Esophagus squamous epithelium (tissue), 5 donors: ENCODE data around the gene ABCB10. TPM values are rescaled to one million over a fixed set of nuclear protein-coding genes. Genes with fewer than 3 reads are reported as not detected.
A peak's percentile ranks its signal among the peaks of the same experiment; 100 is the strongest.

Source experiments
- DNase-seq: peaks from one replicate; lab custom pipeline; 2025; lab: John Stamatoyannopoulos, UW
- H3K27ac ChIP-seq, 4 donors: fragments of 200-600 bp; sonication (generic); one replicate each; pipeline ENCODE4 v1.5.1; 2016 to 2019; ENCODE audit warnings: mild to moderate bottlenecking in 1 of 4
- H3K27me3 ChIP-seq, 4 donors: fragments of 200-600 bp; sonication (generic); 1 replicate in 3 of 4; 2 replicates in 1 of 4; pipeline versions ENCODE4 v1.5.1 to v1.6.0; 2017 to 2021; ENCODE audit warnings: antibody characterized with exemption in 1 of 4
- H3K36me3 ChIP-seq, 3 donors: fragments of 200-600 bp; sonication (generic); one replicate each; pipeline ENCODE4 v1.5.1; 2016 to 2019
- H3K4me1 ChIP-seq, 3 donors: fragments of 200-600 bp; sonication (generic); one replicate each; pipeline ENCODE4 v1.5.1; 2017 to 2019
- H3K4me3 ChIP-seq, 4 donors: fragments of 200-600 bp; sonication (generic); 1 replicate in 3 of 4; 2 replicates in 1 of 4; pipeline ENCODE4 v1.5.1; 2016 to 2019; ENCODE audit warnings: mild to moderate bottlenecking in 2 of 4, moderate library complexity in 1 of 4
- H3K9me3 ChIP-seq, 3 donors: fragments of 200-600 bp; sonication (generic); one replicate each; pipeline ENCODE4 v1.5.1; 2016 to 2019
- POLR2A ChIP-seq, 4 donors: fragments of 450-650 bp; IDR thresholded peaks; one replicate each; pipeline ENCODE4 v1.6.1; 2017; ENCODE audit warnings: antibody characterized with exemption in 4 of 4, mild to moderate bottlenecking in 4 of 4, moderate library complexity in 3 of 4
- WGBS, 2 donors: methylation state at CpG; one replicate each; pipeline ENCODE4 v1.1.5; 2018; 5-methylcytosine and 5-hydroxymethylcytosine counted together
- intact Hi-C: fragments of 100-400 bp; cut with DNase I; formaldehyde crosslinking; loops from one replicate; pipeline ENCODE4 v1.15.0; 2022
- total RNA-seq, 4 donors: library from RNA; depleted of rRNA; stranded (reverse); fragments of >200 nt; gene quantifications; one replicate each; pipeline ENCODE4 v1.1.0, GENCODE V29; 2016
- TF ChIP-seq, protein P1 (sequence below), 6 experiments: fragments of 450-650 bp in 4 of 6; fragments of 200-600 bp in 2 of 6; sonication (generic) in 2 of 6; IDR thresholded peaks; one replicate each; pipeline ENCODE4 v1.5.1; 2016 to 2019; ENCODE audit warnings: antibody characterized with exemption in 6 of 6, mild to moderate bottlenecking in 4 of 6, moderate library complexity in 4 of 6
- donor health status: DM: yes; HTN: yes; CAD: no.

The ABCB10 gene
- total RNA-seq: 10 to 100 TPM in 3 of 4 donors, 1 to 10 TPM in 1; 9.9 to 18.6 (median 14.3) TPM

DNA sequence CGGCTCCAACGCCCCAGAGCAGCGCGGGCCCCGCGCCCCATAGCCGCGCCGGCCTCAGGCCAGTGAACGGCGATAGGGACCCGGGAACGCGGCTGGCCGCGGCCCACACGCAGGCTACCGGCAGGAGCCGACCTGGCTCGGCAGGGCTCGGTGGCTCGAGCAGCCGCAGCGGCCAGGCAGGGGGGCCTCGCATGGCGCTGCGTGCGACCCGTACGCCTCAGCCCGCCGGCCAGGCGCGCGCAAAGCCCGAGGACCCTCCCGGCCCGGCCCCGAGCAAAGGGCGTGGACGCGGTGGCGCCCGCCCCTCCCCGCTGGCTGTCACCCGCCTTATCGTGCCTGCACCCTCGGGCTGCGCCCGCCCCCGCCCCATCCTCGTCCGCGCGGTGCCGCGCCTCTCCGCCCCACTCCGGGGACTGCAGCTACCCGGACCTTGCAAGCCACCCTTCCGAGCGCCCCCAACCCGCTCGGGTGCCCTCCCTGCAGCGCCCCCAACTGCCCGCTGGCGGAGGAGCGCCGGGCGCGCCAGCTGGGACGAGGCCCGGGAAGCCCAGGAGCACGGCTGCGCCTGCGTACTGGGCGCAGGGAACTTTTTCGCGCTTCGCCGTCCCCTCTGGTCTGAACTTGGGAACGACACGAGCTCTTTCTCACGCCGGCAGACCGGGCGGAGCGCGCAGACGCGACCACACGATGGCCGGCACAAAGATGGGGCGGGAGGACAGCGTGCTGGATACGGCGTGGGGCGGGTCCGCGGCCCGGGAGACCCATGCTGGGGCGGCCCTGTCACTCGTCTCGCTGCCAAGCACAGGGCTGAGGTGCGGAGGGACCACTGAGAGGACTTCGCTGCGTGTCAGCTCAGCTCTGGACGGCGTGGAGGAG is at the start of gene ABCB10:
TSS of gene ABCB10 (minus strand) at position 248 of the 876 bp plus-strand sequence. CDS start at position 193, 55 bp downstream.
- peaks cover 10 to 52% (median 27%) of the 10 kb centered on the region in 3 donors for H3K4me1 ChIP-seq
- H3K27ac ChIP-seq: peak within 1 kb of the TSS; percentile 87 to 97 (median 93)
- no peaks in the 10 kb centered on the region for H3K27me3 ChIP-seq
- WGBS, 2 donors: 0 to 1% methylated on average over 8 to 17 of the region's 109 CpGs
- intact Hi-C loops: loop anchor here (5.0 kb wide), 1 partner anchor 69 kb away; the partner anchor contains the start of genes TAF5L and URB2
- DNase-seq: peak; percentile 64
- no peaks in the 10 kb centered on the region for H3K36me3 ChIP-seq
- TF ChIP-seq, protein P1, sequence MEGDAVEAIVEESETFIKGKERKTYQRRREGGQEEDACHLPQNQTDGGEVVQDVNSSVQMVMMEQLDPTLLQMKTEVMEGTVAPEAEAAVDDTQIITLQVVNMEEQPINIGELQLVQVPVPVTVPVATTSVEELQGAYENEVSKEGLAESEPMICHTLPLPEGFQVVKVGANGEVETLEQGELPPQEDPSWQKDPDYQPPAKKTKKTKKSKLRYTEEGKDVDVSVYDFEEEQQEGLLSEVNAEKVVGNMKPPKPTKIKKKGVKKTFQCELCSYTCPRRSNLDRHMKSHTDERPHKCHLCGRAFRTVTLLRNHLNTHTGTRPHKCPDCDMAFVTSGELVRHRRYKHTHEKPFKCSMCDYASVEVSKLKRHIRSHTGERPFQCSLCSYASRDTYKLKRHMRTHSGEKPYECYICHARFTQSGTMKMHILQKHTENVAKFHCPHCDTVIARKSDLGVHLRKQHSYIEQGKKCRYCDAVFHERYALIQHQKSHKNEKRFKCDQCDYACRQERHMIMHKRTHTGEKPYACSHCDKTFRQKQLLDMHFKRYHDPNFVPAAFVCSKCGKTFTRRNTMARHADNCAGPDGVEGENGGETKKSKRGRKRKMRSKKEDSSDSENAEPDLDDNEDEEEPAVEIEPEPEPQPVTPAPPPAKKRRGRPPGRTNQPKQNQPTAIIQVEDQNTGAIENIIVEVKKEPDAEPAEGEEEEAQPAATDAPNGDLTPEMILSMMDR (IDR thresholded peaks at IDR 0.05): peak; percentile 72 to 88 (median 79)
- TF ChIP-seq POLR2A (IDR thresholded peaks at IDR 0.05): peak in 3 of 4 donors; percentile 3 to 62 (median 7)
- H3K4me3 ChIP-seq: peak within 1 kb of the TSS; percentile 69 to 99 (median 89)
- H3K9me3 ChIP-seq: no peaks in the 10 kb centered on the region

GRCh38 chr1:229607370-229607769 is 48.9 kb upstream of the ABCB10 start:
- no peaks in the 10 kb centered on the region for H3K27me3 ChIP-seq
- H3K4me1 ChIP-seq: no peaks in the 10 kb centered on the region
- H3K36me3 ChIP-seq: peaks cover under 1 to 100% (median 58%) of the 10 kb centered on the region in 3 donors
- no peaks in the 10 kb centered on the region for H3K9me3 ChIP-seq
- intact Hi-C loops: no loop called here
- no peak overlapping the region for H3K4me3 ChIP-seq
- TF ChIP-seq POLR2A (IDR thresholded peaks at IDR 0.05): no peak
- TF ChIP-seq, protein P1 (IDR thresholded peaks at IDR 0.05): no peak
- H3K27ac ChIP-seq: no peak overlapping the region
- no peak for DNase-seq
- 78 to 87% methylated on average over 2 of the region's 2 CpGs for WGBS, 2 donors

DNA sequence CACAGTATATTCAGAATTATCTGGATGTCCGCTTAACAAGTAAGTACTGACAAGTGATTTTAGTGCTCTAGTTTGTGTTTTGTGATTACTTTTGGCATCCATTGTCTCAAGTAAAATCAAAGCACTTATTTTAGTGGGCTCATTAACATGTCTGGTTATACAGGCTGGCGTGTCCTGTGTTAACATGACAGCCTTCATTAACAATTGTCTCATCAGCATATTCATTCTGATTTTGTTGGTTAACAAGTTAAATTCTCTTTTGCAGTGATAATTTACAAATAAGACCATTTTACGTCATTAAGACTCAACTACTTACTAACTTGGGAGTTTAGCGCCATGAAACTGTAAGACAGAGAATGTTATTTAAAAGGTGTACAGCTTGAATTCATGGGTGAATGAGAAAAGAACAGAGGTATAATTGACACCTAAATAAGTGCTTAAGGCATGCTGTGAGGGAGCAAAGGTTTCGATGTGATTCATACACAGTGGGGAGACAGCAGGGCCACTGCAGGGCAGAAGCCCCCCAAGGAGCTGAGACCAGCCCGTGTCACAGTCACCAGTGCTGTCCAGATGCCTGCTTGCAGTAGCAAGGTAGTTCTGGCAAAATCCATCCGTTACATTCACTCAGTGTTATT is 45.0 kb upstream of the ABCB10 start:
- Histone ChIP-seq H3K9me3 (no peaks in the 10 kb centered on the region), H3K4me1 (peaks cover 0 to 11% (median 0%) of the 10 kb centered on the region in 3 donors), H3K4me3 (no peak overlapping the region), H3K27ac (no peak overlapping the region), H3K27me3 (no peaks in the 10 kb centered on the region), H3K36me3 (peaks cover 6 to 93% (median 33%) of the 10 kb centered on the region in 3 donors)
- 81 to 90% methylated on average over 7 of the region's 7 CpGs for WGBS, 2 donors
- intact Hi-C loops: no loop called here
- DNase-seq: no peak
- TF ChIP-seq POLR2A (IDR thresholded peaks at IDR 0.05): no peak
- TF ChIP-seq, protein P1 (IDR thresholded peaks at IDR 0.05): no peak

DNA sequence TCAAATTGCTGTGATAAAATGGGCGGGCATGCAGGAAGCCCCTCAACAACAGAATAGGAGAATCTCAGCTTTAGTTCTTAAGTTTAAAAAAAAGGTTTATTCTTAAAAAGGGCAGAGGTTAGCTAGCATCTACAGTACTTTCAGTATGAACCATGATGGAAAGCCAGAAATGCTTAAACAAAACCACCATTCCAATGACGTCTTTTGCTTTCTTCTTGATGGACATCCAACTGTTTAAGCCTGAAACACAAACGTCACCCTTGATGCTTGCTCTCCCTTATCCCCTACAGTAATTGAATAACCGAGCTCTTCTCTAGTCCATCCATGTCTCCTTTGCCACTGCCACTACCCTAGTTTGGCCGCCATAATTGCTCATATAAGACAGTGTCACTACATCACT is 41.7 kb upstream of the ABCB10 start:
- no peak for DNase-seq
- 81 to 89% methylated on average over 5 of the region's 5 CpGs for WGBS, 2 donors
- Histone ChIP-seq H3K9me3 (no peaks in the 10 kb centered on the region), H3K4me1 (peaks cover 0 to 34% (median 2%) of the 10 kb centered on the region in 3 donors), H3K36me3 (peaks cover 6 to 66% (median 15%) of the 10 kb centered on the region in 3 donors), H3K4me3 (no peak overlapping the region), H3K27me3 (no peaks in the 10 kb centered on the region), H3K27ac (no peak overlapping the region)
- TF ChIP-seq, protein P1 (IDR thresholded peaks at IDR 0.05): no peak
- no peak for TF ChIP-seq POLR2A (IDR thresholded peaks at IDR 0.05)
- intact Hi-C loops: no loop called here
